ENCODE results near the gene ZNF750. TPM values are rescaled to one million over a fixed set of nuclear protein-coding genes. Genes with fewer than 3 reads are reported as not detected.

ZNF750 gene
- total RNA-seq (2022) (0.14 and 0.19 TPM in 2 replicates), Bru-seq, nascent RNA (percentile 21 among the genes with signal in this experiment), BruChase-seq, experiment 1, labeled RNA remaining after a 2-hour chase (percentile 11 among the genes with signal in this experiment), BruChase-seq, experiment 2, labeled RNA remaining after a 6-hour chase (percentile 14 among the genes with signal in this experiment)
- long read RNA-seq = 0 reads

DNA sequence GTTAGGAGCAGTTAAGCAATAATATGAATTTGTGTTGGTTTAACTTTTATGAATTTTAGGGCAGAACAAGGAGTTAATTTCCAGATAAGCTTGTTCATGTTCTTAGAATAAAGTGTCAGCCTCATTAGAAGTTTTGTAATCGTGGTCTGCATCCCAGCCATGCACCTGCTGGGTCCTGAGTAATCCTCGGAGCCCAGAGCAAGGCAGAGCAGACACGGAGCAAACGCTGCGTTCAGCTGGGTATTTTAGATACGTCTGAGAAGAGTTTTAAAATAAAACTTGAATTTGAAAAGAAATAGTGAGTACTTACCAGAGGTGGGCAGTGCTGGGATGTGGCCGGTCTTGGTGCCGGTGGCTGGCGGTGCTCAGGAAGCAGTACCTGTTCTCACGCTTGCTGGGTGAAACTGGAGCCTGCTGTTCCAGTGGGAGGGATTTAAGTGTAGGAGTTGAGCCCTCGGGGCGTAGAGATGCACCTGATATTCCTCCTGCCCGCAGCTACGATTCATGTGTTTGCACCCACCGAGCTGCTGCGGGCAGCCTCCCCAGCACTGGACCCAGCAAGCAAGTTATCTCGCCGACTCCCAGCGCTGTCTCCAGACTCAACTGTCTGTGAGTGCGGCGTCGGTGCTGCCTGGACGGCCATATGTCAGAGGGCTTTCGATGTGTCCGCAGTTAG lies at the start of gene ZNF750:
TSS of gene ZNF750 (minus strand) at position 406 of the 676 bp plus-strand sequence. CDS start 7,568 bp downstream, outside the sequence.
- peak within 1 kb of the TSS; percentile 46 for H3K4me3 Mint-ChIP-seq (ENCODE audit: unreplicated experiment)
- intact Hi-C loops (cut with micrococcal nuclease; ENCODE audit: unreplicated experiment) = no loop called here
- Histone ChIP-seq H3K27me3 (replicated peaks; ENCODE audit: control insufficient read depth, insufficient read depth, low read length) (no peaks in the 10 kb centered on the region), H3K4me3 (ENCODE audit: low read depth, low read length) (no peak within 1 kb of the TSS), H3K36me3 (ENCODE audit: control insufficient read depth, insufficient read depth, low read length) (no peaks in the 10 kb centered on the region), H3K4me1 (peaks cover 12% of the 10 kb centered on the region; the same call in 1 of the 2 replicates), H3K9me3 (no peaks in the 10 kb centered on the region)
- POLR2A ChIA-PET = no interaction called here
- CTCF ChIA-PET = no interaction called here
- H3K27ac Mint-ChIP-seq (ENCODE audit: unreplicated experiment) = no peak within 1 kb of the TSS
- peaks cover 12% of the 10 kb centered on the region for H3K4me1 Mint-ChIP-seq (ENCODE audit: low read depth, unreplicated experiment)
- H3K9me3 Mint-ChIP-seq (ENCODE audit: unreplicated experiment) = no peaks in the 10 kb centered on the region
- no peaks in the 10 kb centered on the region for H3K27me3 Mint-ChIP-seq (ENCODE audit: insufficient read depth, unreplicated experiment)
- DNase-seq = no peak
- no TSS peak for BruUV-seq (replicated peaks)
- H3K36me3 Mint-ChIP-seq (ENCODE audit: insufficient read depth, unreplicated experiment) = peaks cover 18% of the 10 kb centered on the region
- no peak for TF ChIP-seq CTCF (IDR thresholded peaks at IDR 0.05; ENCODE audit: insufficient read depth in 1 of 2, low read depth in 1 of 2, low read length in 1 of 2, severe bottlenecking in 1 of 2, unreplicated experiment in 1 of 2)

GRCh38 chr17:82888583-82889495 lies 49.0 kb upstream of the ZNF750 start:
- POLR2A ChIA-PET = interaction anchor here (0.6 kb wide), 1 partner anchor 13 kb away, joined by 3 read pairs; no protein-coding TSS in a partner anchor
- TF ChIP-seq CTCF (IDR thresholded peaks at IDR 0.05; ENCODE audit: insufficient read depth in 1 of 2, low read depth in 1 of 2, low read length in 1 of 2, severe bottlenecking in 1 of 2, unreplicated experiment in 1 of 2) = no peak
- intact Hi-C loops (cut with micrococcal nuclease; ENCODE audit: unreplicated experiment) = loop anchor here (1.0 kb wide), 1 partner anchor 13 kb away; no protein-coding TSS in a partner anchor
- Mint-ChIP-seq H3K4me3 (ENCODE audit: unreplicated experiment) (peak overlapping the region; percentile 58), H3K27ac (ENCODE audit: unreplicated experiment) (peak overlapping the region; percentile 94), H3K36me3 (ENCODE audit: insufficient read depth, unreplicated experiment) (peaks cover 49% of the 10 kb centered on the region), H3K27me3 (ENCODE audit: insufficient read depth, unreplicated experiment) (no peaks in the 10 kb centered on the region), H3K9me3 (ENCODE audit: unreplicated experiment) (peaks cover 7% of the 10 kb centered on the region), H3K4me1 (ENCODE audit: low read depth, unreplicated experiment) (peaks cover 55% of the 10 kb centered on the region)
- Histone ChIP-seq H3K36me3 (ENCODE audit: control insufficient read depth, insufficient read depth, low read length) (no peaks in the 10 kb centered on the region; the same call in 1 of the 2 replicates), H3K27me3 (replicated peaks; ENCODE audit: control insufficient read depth, insufficient read depth, low read length) (no peaks in the 10 kb centered on the region), H3K4me3 (ENCODE audit: low read depth, low read length) (no peak overlapping the region), H3K9me3 (no peaks in the 10 kb centered on the region), H3K4me1 (peaks cover 50% of the 10 kb centered on the region)
- DNase-seq = peak in 1 of 2 experiments; percentile 43
- CTCF ChIA-PET = interaction anchor here (0.9 to 1.5 kb wide), 5 partner anchors 12 to 107 kb away, joined by 3 to 11 read pairs (median 5); no protein-coding TSS in a partner anchor
- TSS peak; percentile 93 for BruUV-seq (replicated peaks)
